ENCODE results near the gene RGPD8.
"Not testable (repeated sequence)": the region's sequence is repeated elsewhere in the genome, so short reads cannot be mapped to it uniquely, and the experiment has no call there.

RGPD8 gene

GRCh38 chr2:112435716-112436431 is 2.4 kb upstream of the RGPD8 start:
- DNase-seq (ENCODE audit: low spot score) = not testable (repeated sequence)

- DNase-seq (ENCODE audit: low spot score) = not testable (repeated sequence)
Observed at GRCh38 chr2:112434890-112435715, 1.7 kb upstream of the RGPD8 start.

- no peak for DNase-seq (ENCODE audit: low spot score)
Observed at GRCh38 chr2:112433932-112434730, 686 bp upstream of the RGPD8 start.

- DNase-seq (ENCODE audit: low spot score) = not testable (repeated sequence)
Observed at GRCh38 chr2:112432735-112433479, 538 bp downstream of the RGPD8 start.

- not testable (repeated sequence) for DNase-seq (ENCODE audit: low spot score)
Observed at GRCh38 chr2:112432390-112432734, 1.1 kb downstream of the RGPD8 start.

- not testable (repeated sequence) for DNase-seq (ENCODE audit: low spot score)
Observed at GRCh38 chr2:112431587-112432295, 1.7 kb downstream of the RGPD8 start.

GRCh38 chr2:112424553-112424952 is 8.9 kb downstream of the RGPD8 start:
- not testable (repeated sequence) for DNase-seq (ENCODE audit: low spot score)

GRCh38 chr2:112416860-112417259 is 16.6 kb downstream of the RGPD8 start:
- not testable (repeated sequence) for DNase-seq (ENCODE audit: low spot score)

GRCh38 chr2:112360055-112360454 is 73.4 kb downstream of the RGPD8 start:
- not testable (repeated sequence) for DNase-seq (ENCODE audit: low spot score)

- DNase-seq (ENCODE audit: low spot score) = not testable (repeated sequence)
Observed at GRCh38 chr2:112354335-112354734, 79.1 kb downstream of the RGPD8 start.

- DNase-seq (ENCODE audit: low spot score) = not testable (repeated sequence)
Observed at GRCh38 chr2:112352809-112353603, 80.4 kb downstream of the RGPD8 start.

- not testable (repeated sequence) for DNase-seq (ENCODE audit: low spot score)
Observed at GRCh38 chr2:112352292-112352691, 81.2 kb downstream of the RGPD8 start.

- no peak for DNase-seq (ENCODE audit: low spot score)
Observed at GRCh38 chr2:112345030-112346027, 88.1 kb downstream of the RGPD8 start.

- no peak for DNase-seq (ENCODE audit: low spot score)
Observed at GRCh38 chr2:112343827-112344585, 89.4 kb downstream of the RGPD8 start.

- no peak for DNase-seq (ENCODE audit: low spot score)
Observed at GRCh38 chr2:112342067-112342550, 91.3 kb downstream of the RGPD8 start.

GRCh38 chr2:112340475-112341267 is 92.8 kb downstream of the RGPD8 start:
- no peak for DNase-seq (ENCODE audit: low spot score)

GRCh38 chr2:112339986-112340385 is 93.5 kb downstream of the RGPD8 start:
- no peak for DNase-seq (ENCODE audit: low spot score)

Measured in SW480 (cell line).